ENCODE measurements around the gene LAMA3. TPM values are rescaled to one million over a fixed set of nuclear protein-coding genes. Genes with fewer than 3 reads are reported as not detected.
A peak's percentile ranks its signal among the peaks of the same experiment; 100 is the strongest.

The LAMA3 gene
- total and polyA plus RNA-seq, 12 donors: 0.89 to 5.3 (median 3.3) TPM

- DNase-seq: no peak
- TF ChIP-seq CTCF (IDR thresholded peaks at IDR 0.05): no peak
- ATAC-seq: no peak
- 83 to 84% methylated on average over 5 of the region's 5 CpGs for WGBS, 2 donors
- Histone ChIP-seq H3K4me1 (peaks cover 0 to 24% (median 10%) of the 10 kb centered on the region in 9 donors), H3K27me3 (peaks cover 0 to 6% (median 0%) of the 10 kb centered on the region in 7 donors), H3K9me3 (no peaks in the 10 kb centered on the region), H3K4me3 (no peak overlapping the region), H3K36me3 (peaks cover 0 to 6% (median 0%) of the 10 kb centered on the region in 9 donors), H3K27ac (peak overlapping the region in 2 of 10 donors; percentile 23 to 29)
- intact Hi-C loops (cut with DNase I): loop anchor here in 1 of 10 donors (10.0 kb wide), 1 partner anchor 203 kb away; no protein-coding TSS in a partner anchor
Measured at GRCh38 chr18:23718243-23718720, 29.0 kb downstream of the LAMA3 start.

- H3K36me3 ChIP-seq: peaks cover 0 to 6% (median 0%) of the 10 kb centered on the region in 9 donors
- H3K4me1 ChIP-seq: peaks cover 0 to 25% (median 10%) of the 10 kb centered on the region in 9 donors
- TF ChIP-seq CTCF (IDR thresholded peaks at IDR 0.05): no peak
- H3K9me3 ChIP-seq: no peaks in the 10 kb centered on the region
- no peak for ATAC-seq
- 81 to 86% methylated on average over 2 of the region's 2 CpGs for WGBS, 2 donors
- peaks cover 0 to 6% (median 0%) of the 10 kb centered on the region in 7 donors for H3K27me3 ChIP-seq
- H3K27ac ChIP-seq: peak overlapping the region in 2 of 10 donors; percentile 23 to 29
- DNase-seq: no peak
- intact Hi-C loops (cut with DNase I): loop anchor here in 1 of 10 donors (10.0 kb wide), 1 partner anchor 204 kb away; no protein-coding TSS in a partner anchor
- H3K4me3 ChIP-seq: no peak overlapping the region
Measured at GRCh38 chr18:23718731-23719130, 29.5 kb downstream of the LAMA3 start.

DNA sequence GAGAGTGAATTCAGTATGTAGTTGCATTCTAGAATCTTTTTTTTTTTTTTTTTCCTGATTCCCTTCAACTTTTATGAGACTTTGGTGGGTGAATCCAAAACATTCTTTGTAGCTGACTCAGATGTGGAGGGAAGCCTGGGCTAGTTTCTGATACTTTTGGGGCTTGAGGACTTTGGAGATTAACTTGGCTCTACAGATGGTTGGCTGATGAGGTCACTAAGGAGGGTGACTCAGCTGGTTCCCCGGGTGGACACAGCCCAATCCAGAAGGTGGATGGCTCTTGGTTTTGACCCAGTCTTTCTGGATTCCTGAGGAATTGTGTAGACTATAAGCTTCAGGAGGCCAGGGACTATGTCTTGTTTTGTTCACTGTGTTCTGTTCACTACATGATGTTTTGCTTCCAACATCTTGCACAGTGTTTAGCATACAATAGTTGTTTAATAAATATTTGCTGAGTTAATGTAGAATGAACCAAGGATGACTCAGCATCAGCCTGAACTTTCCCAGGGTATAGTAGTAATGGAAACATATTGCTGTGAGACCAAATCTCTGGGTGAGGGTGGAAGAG, 30.5 kb downstream of the LAMA3 start:
- H3K4me3 ChIP-seq: no peak overlapping the region
- H3K36me3 ChIP-seq: peaks cover 0 to under 1% (median 0%) of the 10 kb centered on the region in 9 donors
- no peaks in the 10 kb centered on the region for H3K9me3 ChIP-seq
- WGBS, 2 donors: 33 to 48% methylated on average over 1 of the region's 1 CpG
- ATAC-seq: peak in 6 of 8 donors; percentile 33 to 91 (median 55)
- H3K27me3 ChIP-seq: peaks cover 0 to 6% (median 0%) of the 10 kb centered on the region in 7 donors
- no peak for TF ChIP-seq CTCF (IDR thresholded peaks at IDR 0.05)
- no peak for DNase-seq
- intact Hi-C loops (cut with DNase I): loop anchor here in 1 of 10 donors (10.0 kb wide), 2 partner anchors 205 to 515 kb away; no protein-coding TSS in a partner anchor
- peaks cover 0 to 25% (median 10%) of the 10 kb centered on the region in 9 donors for H3K4me1 ChIP-seq
- peak overlapping the region in 1 of 10 donors; percentile 2 for H3K27ac ChIP-seq

DNA sequence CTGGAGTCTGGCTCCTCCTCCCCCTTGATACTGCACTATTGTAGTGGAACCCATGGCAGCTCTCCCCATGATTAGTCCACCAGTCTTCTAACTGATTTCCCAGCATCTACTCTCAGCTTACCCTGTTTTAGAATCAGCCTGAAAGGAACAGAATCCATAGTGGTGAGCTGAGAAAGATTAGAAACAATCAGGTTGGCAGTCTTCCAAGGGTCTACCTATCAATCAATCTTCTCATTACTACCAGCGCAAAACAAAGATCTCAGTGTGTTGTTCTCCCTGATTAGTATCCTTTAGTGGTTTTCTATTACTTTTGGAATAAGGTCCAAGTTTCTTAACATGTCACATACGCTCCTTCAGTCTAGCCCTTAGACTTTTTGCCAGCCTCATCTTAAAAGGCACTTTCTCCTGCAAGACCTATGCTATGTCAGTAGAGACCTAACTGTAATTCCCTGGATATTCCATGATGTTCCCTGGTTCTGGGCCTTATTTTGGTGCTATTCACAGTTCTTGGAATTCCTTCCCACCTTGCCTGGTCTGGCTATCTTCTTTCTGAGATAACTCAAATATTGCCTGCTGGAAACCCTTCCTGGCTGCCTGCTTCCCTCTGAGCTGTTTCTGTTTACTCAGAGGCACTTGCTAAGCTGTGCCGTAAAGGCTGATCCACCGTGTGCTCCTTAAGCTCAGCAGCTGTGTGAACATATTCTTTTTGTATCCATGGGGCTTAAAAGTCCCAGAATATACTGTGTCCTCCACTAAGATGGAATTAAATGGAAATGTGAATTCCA, 32.6 kb downstream of the LAMA3 start:
- Histone ChIP-seq H3K27ac (peak overlapping the region in 1 of 10 donors; percentile 31), H3K4me1 (peaks cover 0 to 24% (median 10%) of the 10 kb centered on the region in 9 donors), H3K4me3 (no peak overlapping the region), H3K27me3 (peaks cover 0 to 6% (median 0%) of the 10 kb centered on the region in 7 donors), H3K9me3 (no peaks in the 10 kb centered on the region), H3K36me3 (no peaks in the 10 kb centered on the region)
- 48 to 65% methylated on average over 4 of the region's 4 CpGs for WGBS, 2 donors
- ATAC-seq (no peak), DNase-seq (no peak)
- intact Hi-C loops (cut with DNase I): loop anchor here in 1 of 10 donors (10.0 kb wide), 1 partner anchor 517 kb away; no protein-coding TSS in a partner anchor
- TF ChIP-seq CTCF (IDR thresholded peaks at IDR 0.05): no peak

Measured in heart right ventricle (tissue), 16 donors.